HG02840 (cell line): ENCODE results near the gene ZNF726.
"Not testable (repeated sequence)": the region's sequence is repeated elsewhere in the genome, so short reads cannot be mapped to it uniquely, and the experiment has no call there.

Source experiments
- ATAC-seq: cut with Tn5 transposase; IDR thresholded peaks from one replicate; pipeline ENCODE4 v1.9.1; 2021; ENCODE audit warnings: mild to moderate bottlenecking, moderate library complexity, moderate number of reproducible peaks; ENCODE audit not compliant: unreplicated experiment, low FRiP score

ZNF726 gene

DNA sequence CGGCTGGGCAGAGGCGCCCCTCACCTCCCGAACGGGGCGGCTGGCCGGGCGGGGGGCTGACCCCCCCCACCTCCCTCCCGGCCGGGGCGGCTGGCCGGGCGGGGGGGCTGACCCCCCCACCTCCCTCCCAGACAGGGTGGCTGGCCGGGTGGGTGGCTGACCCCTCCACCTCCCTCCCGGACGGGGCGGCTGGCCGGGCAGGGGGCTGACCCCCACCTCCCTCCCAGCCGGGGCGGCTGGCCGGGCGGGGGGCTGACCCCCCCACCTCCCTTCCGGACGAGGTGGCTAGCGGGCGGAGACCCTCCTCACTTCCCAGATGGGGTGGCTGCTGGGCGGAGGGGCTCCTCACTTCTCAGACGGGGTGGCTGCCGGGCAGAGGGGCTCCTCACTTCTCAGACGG, 22.3 kb downstream of the ZNF726 start:
- ATAC-seq: not testable (repeated sequence)

DNA sequence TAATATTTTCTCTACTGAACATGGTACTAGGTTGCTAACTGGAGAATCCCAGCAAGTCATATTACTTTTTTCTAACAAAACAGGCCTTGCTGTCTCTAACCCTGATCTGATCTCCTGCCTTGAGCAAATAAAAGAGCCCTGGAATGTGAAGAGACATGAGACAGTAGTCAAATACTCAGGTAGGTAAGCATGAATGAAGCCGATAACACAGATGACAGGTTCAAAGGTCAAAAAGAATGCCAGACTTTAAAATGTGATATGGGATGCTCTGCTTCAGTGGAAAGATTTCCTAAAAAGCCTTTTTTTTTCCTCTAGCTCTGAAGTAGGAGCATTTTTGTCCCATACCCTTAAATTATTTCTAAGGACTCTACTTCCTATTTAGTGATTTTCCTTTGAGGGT, 28.7 kb downstream of the ZNF726 start:
- ATAC-seq: no peak

DNA sequence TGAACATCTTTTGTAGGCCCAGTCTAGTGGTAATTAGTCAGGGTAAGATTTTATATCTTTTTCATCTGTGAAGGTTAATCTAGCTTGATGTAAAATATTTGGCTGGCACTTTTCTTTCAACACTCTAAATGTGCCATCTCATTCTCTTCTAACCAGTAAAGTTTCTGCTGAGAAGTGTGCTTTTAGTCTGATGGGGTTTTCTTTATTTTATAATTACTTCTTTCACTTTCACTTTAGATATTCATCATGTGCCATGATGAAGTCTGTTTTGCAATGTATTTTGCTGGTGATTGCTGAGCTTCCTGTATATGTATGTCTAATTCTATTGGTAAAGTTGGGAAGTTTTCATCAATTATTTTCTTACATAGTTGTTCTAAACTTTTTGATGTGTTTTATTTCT, 31.9 kb downstream of the ZNF726 start:
- ATAC-seq: no peak

DNA sequence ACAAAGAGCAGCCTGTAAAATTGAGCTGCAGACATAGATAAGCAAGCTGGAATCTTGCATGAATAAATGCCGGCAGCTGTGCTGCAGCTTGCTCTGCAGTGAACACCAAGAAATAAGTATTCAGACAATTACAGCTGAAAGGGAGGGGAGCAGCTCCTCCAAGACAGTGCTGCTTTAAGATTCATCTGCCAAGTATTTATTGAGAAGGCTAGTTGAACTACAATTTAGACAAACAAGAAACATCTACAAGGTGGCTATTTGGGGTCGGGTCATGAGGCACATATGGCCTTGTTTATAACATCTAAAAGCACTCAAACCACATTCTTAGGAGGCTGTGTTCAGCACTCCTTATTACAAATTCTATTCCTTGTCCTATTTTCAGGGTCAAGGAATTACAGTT, 34.9 kb downstream of the ZNF726 start:
- no peak for ATAC-seq

DNA sequence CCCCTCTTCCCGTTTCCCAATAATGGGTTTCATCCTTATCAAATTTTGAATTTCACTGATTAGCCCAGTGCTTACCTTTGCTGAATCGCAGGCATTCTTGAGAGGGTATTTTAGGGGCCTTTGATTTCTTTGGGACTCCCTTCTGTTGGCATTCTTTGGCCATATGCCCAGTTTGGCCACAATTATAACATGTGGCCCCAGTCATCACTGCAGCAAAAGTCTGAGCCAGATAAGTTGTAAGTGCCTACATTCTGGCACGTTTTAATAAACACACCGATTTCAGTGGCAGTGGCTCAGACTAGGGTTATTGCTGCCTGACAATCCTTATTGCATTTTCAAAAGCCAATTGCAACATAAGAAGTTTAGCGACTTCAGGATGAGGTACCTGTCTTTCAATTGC, 41.4 kb downstream of the ZNF726 start:
- no peak for ATAC-seq

DNA sequence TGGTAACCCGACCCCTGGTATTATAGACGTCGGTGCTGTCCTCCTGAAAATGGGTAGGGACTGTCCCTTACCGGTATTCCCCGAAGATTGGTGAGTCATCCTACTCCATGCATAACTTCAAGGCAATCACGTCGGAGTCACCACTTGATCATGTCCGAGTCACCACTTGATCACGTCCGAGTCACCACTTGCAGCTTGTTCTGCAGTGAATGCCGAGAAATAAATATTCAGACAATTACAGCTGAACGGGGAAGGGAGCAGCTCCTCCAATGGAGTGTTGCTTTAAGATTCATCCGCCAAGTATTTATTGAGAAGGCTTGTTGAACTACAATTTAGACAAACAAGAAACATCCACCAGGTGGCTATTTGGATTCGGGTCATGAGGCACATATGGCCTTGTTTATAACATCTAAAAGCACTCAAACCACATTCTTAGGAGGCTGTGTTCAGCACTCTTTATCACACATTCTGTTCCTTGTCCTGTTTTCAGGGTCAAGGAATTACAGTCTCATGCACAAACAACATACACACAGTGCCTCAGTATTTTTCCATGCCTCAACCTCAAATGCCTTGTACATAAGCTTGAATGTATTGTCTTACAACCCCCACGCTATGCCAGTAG, 43.1 kb downstream of the ZNF726 start:
- no peak for ATAC-seq

DNA sequence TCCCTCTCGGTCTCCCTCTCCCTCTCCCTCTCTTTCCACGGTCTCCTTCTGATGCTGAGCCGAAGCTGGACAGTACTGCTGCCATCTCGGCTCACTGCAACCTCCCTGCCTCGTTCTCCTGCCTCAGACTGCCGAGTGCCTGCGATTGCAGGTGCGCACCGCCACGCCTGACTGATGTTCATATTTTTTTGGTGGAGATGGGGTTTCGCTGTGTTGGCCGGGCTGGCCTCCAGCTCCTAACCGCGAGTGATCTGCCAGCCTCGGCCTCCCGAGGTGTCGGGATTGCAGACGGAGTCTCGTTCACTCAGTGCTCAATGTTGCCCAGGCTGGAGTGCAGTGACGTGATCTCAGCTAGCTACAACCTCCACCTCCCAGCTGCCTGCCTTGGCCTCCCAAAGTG, 48.7 kb downstream of the ZNF726 start:
- not testable (repeated sequence) for ATAC-seq

DNA sequence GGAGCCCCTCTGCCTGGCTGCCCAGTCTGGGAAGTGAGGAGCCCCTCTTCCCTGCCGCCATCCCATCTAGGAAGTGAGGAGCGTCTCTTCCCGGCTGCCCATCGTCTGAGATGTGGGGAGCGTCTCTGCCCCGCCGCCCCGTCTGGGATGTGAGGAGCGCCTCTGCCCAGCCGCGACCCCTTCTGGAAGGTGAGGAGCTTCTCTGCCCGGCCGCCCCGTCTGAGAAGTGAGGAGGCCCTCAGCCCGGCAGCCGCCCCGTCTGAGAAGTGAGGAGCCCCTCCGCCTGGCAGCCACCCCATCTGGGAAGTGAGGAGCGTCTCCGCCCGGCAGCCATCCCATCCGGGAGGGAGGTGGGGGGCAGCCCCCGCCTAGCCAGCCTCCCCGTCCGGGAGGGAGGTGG, 49.2 kb downstream of the ZNF726 start:
- ATAC-seq: not testable (repeated sequence)

DNA sequence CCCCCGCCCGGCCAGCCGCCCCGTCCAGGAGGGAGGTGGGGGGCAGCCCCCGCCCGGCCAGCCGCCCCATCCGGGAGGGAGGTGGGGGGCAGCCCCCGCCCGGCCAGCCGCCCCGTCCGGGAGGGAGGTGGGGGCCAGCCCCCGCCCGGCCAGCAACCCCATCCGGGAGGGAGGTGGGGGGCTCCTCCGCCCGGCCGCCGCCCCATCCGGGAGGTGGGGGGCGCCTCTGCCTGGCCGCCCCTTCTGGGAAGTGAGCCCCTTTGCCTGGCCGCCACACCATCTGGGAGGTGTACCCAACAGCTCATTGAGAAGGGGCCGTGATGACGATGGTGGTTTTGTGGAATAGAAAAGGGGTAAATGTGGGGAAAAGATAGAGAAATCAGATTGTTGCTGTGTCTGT, 49.6 kb downstream of the ZNF726 start:
- not testable (repeated sequence) for ATAC-seq

DNA sequence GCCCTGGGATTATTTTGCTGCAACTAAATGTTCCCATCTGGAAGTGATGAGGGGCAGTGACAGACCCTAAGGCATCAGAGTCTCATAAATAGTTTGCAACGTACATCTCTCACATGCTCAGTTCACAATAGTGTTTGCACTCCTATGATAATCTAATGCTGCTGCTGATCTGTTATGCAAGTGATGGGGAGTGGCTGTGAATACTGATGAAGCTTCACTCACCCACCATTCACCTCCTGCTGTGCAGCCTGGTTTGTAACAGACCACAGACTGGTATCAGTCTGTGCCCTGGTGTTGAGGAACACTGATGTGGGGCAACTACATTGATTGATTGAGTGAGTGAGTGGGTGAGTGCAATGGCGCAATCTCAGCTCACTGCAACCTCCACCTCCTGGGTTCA, 54.9 kb downstream of the ZNF726 start:
- no peak for ATAC-seq

DNA sequence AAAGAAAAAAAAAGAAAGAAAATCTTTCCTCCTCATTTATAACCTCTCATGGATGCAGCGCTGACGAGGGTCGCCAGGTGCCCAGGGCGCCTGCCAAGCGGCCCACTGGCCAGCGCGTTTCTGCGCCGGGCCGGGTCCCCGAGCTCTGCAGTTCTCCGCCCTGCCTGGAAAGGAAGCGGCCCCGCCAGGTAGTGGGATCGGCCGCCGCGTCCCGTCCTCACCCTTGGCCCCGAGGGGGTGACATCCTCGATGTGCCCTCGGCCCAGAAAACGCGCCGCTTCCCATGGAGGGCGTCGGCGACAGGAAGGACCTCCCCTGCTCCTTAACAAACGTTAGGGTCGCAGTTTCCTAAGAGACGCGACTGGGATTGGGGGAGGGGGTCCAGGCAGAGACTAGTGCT, 56.9 kb downstream of the ZNF726 start:
- ATAC-seq: no peak

DNA sequence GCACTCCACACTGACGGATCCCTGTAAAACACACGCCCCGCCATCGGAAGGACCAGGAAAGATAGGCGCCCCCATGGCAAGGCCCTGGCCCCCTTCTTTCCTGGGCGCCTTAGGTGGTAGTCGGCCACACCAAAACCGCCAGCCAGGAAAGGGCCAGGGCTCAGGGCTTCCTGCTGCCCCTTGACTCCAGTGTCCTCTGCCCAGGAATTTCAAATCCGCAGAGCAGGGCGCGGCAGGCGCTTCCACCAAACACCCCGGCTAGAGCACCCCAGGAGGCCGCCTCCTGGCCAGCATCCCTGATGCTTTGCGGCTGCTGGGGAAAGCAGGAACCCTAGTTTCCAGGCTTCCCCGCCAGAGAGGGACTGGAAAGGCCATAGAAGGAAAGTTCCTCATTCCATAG, 57.5 kb downstream of the ZNF726 start:
- ATAC-seq: no peak

DNA sequence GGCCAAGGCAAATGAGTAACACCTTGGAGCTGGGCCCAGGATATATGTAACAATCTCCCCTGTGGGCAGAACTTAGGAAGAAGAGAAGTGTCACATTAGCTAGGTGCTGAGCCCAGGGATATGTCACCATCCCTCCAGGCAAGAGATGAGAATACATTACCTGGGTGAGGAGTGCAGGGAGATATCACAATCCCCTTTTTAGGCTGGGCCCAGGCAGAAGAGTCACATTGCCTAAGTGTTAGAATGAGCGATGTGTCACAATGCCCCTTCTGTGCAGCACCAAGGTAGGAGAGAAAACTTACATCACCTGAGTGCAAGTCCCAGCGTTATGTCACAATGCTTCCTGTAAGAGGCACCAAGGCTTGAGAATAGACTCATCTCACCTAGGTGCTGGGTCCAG, 60.3 kb downstream of the ZNF726 start:
- ATAC-seq: no peak

DNA sequence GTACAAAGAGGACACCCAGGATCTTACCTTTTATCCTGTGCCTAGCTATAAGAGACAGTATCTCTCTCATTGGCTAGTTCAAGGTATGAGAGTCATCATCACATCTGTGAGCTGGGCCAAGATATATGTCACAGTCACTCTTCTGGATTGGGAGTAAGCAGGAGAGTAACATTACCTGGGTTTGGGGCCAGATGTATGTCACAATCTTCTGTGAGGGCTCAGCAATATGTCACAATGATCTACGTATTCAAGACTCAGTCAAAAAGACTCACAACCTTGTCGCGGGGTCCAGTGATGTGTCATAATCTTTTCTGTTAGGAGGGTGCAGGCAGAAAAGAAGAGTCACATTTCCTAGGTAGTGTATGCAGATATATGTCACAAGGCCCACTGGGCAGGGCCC, 61.9 kb downstream of the ZNF726 start:
- not testable (repeated sequence) for ATAC-seq

DNA sequence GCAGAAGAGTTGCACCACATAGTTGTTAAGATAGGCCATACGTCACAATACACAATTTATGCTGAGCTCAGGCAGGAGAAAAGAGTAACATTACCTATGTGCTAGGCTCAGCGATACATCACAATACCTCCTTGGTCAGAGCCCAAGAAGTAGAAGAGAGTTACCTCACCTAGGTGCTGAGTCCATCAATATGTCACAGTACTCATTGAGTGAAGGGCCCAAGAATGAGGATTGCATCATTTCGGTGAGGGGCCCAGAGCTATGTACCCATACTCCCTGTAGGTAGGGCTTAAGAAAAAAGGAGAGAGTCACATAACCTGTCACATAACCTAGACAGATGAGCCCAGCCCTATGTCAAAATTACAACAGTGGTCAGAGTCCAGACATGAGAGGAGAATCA, 62.6 kb downstream of the ZNF726 start:
- ATAC-seq: not testable (repeated sequence)

DNA sequence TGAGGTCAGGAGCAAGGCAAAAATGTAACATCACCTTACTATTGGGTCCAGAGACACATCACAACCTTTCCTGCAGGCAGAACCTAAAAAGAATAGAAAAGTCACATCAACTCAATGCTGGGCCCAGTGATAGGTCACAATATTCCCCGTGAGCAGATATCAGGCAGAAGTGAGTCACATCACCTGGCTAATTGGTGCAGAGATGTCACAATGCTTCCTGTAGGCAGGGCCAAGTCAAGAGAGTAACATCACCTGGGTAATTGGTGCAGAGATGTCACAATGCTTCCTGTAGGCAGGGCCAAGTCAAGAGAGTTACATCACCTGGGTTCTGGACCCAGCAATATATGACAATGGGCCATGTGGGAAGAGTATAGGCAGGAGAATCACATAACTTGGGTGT, 63.4 kb downstream of the ZNF726 start:
- ATAC-seq: no peak

DNA sequence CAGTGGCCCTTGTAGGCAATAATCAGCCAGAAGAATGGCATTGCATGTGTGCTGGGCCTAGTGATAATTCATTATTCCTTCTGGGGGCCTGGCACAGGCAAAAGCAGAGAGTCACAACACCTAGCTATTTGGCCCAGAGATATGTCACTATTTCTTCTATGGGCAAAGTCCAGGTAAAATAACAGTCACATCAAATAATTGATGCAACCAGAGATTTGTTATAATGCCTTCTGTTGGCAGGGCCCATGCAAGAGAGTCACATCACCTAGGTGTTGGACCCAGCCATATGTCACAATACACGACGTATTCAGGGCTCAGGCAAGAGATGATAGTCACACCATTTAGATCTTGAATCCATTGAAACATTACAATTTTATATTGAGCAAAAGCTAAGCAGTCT, 66.1 kb downstream of the ZNF726 start:
- no peak for ATAC-seq

DNA sequence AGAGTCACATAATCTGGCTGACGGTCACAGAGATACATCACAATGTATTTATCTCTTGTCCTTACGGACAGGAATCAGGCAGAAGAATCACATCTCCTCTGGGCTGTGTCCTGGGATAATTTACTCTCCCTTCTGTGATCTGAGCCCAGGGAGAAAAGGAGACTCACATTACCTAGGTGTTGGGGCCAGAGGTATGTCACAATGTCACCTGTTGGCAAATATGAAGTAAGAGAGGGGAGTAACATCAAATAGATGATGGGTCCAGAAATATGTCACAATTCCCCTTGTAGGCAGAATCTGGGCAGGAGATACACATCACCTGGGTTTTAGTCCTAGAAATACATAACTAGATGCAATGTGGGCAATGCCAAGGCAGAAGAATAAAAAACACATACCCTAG, 67.2 kb downstream of the ZNF726 start:
- no peak for ATAC-seq

DNA sequence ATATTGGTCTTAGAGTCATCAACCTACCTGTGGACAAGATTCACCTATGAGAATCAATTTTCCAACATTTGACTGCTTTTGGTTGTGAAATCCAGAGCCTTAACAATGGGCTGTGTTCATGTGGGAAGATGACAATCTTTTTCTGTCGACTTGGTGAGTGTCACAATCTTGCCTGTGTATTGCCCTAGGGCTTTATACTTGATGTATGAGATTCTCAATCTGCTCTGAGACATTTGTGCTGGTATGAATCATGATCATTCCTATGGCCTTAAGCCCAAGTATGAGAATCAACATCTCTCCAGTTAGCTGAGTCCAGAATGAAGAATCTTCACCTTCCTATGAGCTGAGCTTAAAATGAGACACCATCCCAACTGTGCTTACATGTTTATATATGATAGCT, 68.7 kb downstream of the ZNF726 start:
- ATAC-seq: no peak
